GM18520 (cell line): Measurements from ENCODE around the gene RILPL2.
"Not testable (repeated sequence)": the region's sequence is repeated elsewhere in the genome, so short reads cannot be mapped to it uniquely, and the experiment has no call there.

ENCODE experiments used
- ATAC-seq: cut with Tn5 transposase; IDR thresholded peaks from one replicate; pipeline ENCODE4 v1.9.1; 2021; ENCODE audit not compliant: unreplicated experiment

The RILPL2 gene

GRCh38 chr12:123407269-123407668, 29.2 kb downstream of the RILPL2 start:
- not testable (repeated sequence) for ATAC-seq

GRCh38 chr12:123404581-123404980, 31.9 kb downstream of the RILPL2 start:
- no peak for ATAC-seq

- no peak for ATAC-seq
Observed at GRCh38 chr12:123401753-123402683, 34.5 kb downstream of the RILPL2 start.

- ATAC-seq: no peak
Observed at GRCh38 chr12:123399255-123399617, 37.2 kb downstream of the RILPL2 start.

- no peak for ATAC-seq
Observed at GRCh38 chr12:123398550-123399254, 37.8 kb downstream of the RILPL2 start.

- ATAC-seq: no peak
Observed at GRCh38 chr12:123398177-123398549, 38.3 kb downstream of the RILPL2 start.

GRCh38 chr12:123397400-123397799, 39.1 kb downstream of the RILPL2 start:
- ATAC-seq: no peak

- ATAC-seq: no peak
Observed at GRCh38 chr12:123396954-123397353, 39.5 kb downstream of the RILPL2 start.

GRCh38 chr12:123396543-123396942, 39.9 kb downstream of the RILPL2 start:
- ATAC-seq: no peak

- no peak for ATAC-seq
Observed at GRCh38 chr12:123395236-123395635, 41.2 kb downstream of the RILPL2 start.

- ATAC-seq: no peak
Observed at GRCh38 chr12:123393747-123394146, 42.7 kb downstream of the RILPL2 start.

- ATAC-seq: no peak
Observed at GRCh38 chr12:123391546-123392343, 44.7 kb downstream of the RILPL2 start.

- ATAC-seq: no peak
Observed at GRCh38 chr12:123390498-123391426, 45.7 kb downstream of the RILPL2 start.

- ATAC-seq: peak; percentile 14
Observed at GRCh38 chr12:123389560-123390351, 46.7 kb downstream of the RILPL2 start.

GRCh38 chr12:123388951-123389559, 47.4 kb downstream of the RILPL2 start:
- peak; percentile 19 for ATAC-seq

- ATAC-seq: peak; percentile 31
Observed at GRCh38 chr12:123388177-123388950, 48.1 kb downstream of the RILPL2 start.

- no peak for ATAC-seq
Observed at GRCh38 chr12:123387508-123388176, 48.8 kb downstream of the RILPL2 start.

- ATAC-seq: not testable (repeated sequence)
Observed at GRCh38 chr12:123385536-123385935, 50.9 kb downstream of the RILPL2 start.
